GM18867 (cell line): ENCODE results near the gene JARID2.

ENCODE experiments used
- ATAC-seq: cut with Tn5 transposase; IDR thresholded peaks from one replicate; pipeline ENCODE4 v1.9.1; 2021; ENCODE audit warnings: mild to moderate bottlenecking, moderate library complexity; ENCODE audit not compliant: unreplicated experiment

Gene JARID2

DNA sequence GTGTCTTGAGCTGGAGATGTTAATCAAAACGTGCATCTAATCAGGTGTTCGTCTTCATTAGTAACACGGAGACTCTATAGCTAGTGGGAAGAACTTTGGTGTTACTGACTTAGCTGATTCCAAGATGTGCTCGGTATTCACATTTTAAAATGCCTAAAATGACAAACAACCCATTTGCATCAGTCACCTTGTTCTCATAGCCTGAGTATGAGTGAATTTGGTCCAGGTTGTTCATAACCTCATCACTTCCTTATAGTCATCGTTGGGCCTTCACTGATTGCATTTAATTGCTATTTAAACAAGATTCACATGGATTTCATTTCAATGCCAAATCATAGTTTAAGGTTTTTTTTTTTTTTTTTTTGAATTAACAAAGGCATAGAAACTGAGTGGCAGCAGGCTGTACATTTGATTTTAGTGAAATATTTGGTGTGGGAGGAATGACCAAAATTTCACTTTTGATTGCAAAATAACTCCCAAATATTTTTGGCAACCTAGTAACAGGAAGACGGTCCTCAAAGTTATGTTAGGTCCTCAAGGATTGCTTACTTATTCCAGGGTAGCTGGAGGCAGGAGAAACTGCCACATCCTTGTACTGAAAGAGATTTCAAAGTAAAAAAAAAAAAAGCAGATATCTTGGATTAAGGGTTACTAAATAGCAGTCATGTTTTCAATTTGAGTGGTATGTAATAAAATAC, 104.7 kb downstream of the JARID2 start:
- ATAC-seq, result no peak

DNA sequence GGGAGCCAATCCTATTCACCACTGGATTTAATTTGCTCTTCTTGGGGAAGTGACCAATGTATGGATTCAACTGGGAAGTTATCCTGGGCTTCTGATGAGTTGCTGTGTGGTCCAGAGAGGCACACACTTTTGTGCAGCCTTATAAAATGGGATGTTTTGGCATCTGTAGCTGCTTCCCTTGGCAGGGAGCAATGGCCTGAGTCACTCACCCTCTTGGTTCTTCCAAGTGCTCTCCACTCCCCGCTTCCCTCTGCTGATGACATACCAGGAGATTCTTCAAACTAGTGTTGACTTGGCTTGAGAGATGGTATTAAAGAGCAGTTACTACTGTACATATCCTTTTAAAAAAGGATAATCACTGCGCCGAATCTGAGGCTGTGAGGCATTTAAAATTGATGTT, 105.8 kb downstream of the JARID2 start:
- ATAC-seq, result no peak

DNA sequence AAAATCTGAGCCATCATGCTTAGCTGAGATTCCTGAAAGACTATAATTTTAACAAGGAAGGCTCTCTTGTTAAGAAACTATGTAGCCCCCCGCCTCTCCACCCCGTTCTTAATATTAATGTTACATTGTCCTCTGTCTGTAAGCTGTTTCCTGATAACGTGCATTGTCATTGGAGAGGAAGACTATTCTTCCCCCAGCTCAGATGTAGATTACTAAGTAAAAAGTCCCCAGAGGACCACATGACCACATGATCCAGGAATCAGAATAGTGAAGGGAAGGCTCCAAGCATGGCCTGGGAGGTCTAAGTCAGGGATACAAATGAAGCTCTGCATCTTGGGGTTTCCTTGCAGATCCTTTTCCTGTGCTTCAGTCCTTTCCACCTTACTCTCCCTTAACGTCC, 106.4 kb downstream of the JARID2 start:
- ATAC-seq, result no peak

DNA sequence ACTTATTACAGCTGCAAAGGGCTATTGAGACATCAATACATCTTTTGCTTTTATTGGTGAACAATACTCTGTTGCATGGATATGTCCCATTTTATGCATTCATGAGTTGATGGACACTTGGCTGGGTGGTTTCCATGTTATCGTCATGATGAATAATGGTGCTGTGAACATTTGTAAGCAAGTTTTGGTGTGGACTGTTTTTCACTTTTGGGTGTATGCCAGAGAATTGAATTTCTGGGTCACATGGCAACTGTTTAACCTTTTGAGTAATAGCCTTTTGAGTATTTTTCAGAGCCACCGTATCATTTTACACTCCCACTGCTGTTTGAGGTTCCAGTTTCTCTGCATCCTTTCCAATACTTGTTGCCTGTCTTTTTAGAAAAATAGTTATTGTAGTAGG, 107.0 kb downstream of the JARID2 start:
- no peak for ATAC-seq

DNA sequence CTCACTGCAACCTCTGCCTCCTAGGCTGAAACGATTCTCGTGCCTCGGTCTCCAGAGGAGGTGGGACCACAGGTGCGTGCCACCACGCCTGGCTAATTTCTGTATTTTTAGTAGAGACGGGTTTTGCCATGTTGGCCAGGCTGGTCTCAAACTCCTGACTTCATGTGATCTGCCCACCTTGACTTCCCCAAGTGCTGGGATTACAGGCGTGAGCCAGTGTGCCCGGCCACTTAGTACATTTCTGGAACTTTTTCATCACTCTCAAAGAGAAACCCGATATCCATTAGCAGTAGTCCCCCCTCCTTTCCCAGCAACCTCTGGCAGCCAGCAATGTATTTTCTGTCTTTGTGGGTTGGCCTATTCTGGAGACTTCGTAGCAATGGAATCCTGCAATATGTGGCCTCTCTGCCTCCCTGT, 109.8 kb downstream of the JARID2 start:
- ATAC-seq, result no peak

DNA sequence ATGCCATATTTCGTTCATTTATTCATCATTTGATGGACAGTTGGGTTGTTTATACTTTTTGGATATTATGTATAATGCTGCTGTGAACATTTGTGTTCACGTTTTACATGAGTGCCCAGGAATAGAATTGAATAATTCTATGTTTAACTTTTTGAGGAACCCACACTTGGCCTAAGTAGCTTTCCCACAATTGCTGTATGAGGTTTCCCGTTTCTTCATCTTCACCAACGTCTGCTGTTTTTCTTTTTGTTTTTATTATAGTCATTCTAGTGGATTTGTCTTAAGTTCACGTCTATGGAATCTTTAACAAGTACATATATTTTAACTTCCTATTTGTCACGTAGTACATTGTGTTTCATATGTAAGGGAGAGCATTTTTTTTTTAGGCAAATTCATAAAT, 110.3 kb downstream of the JARID2 start:
- no peak for ATAC-seq

DNA sequence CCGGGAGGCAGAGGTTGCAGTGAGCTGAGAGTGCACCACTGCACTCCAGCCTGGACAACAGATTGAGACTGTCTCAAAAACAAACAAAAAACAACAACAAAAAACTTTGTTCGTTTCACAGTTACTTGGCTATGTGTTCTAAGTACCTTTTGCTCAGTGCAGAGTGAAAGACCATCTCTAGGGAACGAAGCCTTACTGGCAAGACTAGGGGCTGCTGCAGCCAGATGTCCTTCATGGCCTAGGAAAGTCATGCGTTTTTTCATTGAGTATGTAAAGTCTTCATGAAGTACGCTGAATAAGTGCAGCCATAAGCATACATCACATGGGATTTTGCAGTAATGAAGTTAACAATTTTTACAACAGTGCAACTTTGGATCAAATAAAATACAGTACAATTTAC, 111.1 kb downstream of the JARID2 start:
- no peak for ATAC-seq

DNA sequence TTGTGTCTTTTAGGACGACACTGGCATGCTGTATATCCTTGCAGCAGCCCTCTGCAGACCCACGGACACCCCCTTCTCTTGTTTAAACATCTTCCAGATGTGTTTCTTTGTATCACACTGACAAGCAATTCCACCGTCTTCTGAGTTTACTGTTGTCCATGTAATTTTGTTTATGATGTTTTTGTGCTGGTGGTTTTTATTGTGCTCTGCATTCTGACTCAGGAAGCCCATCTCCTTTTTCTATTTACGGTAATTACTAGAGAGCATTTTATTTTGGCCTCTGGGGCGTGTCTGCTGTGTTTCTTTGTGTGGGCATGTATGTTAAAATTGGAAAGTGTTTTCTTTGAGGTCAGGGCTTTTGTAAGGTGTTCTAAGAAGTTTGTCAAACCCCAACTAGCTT, 111.9 kb downstream of the JARID2 start:
- no peak for ATAC-seq

DNA sequence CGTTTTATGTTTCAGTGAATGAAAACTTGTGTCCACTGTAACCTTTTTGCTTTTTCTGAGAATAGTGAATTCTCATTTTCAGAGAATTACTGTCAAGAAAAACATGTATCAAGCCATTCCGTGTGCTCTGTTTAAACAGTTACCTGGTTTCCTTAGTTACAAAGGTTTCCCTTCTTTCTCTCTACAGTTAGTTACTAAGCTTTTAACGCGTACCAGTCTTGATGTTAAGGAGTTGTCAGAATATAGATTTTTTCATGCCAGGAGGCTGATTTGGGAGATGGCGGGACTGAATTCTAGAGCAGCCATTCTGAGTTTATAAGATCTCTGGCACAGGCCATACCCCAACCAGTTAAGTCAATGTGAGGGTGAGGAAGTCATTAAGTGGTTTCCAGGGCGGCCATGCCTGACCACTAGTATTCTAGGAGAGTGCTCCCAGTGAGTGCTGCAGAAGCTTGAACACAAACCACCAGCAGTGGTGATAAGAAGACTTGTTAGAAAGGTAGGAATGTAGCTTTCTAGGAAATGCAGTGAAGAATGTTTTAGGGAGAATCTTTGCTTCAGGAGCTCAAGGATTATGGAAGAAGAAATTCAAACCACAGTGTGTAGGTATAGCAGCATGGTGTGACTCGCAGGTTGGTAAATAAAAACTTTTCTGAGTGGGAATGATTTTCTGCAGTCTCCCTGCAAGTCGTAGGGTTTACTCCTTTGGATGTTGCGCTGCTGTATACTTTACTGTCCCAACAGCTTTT, 112.9 kb downstream of the JARID2 start:
- no peak for ATAC-seq

DNA sequence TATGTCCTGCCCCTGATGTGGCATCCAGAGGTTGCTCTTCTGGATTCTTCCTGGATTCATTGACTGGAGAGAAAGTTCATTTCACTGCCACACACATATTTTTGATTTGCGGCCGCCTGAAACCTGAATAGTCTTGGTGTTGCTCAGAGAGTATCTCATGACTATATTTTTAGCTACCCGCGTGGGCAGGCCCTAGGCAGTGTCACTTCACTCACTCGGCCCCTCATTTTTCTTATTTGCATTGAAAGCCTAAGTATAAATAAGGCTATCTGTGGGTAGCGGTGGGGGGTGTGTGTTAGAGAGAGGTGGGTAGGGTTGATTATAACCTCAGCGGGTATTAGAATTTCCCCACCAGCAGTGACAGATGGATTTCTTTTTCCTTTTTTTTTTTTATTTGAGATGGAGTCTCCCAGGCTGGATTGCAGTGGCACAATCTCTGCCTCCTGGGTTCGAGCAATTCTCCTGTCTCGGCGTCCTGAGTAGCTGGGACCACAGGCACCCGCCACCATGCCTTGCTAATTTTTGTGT, 113.5 kb downstream of the JARID2 start:
- ATAC-seq, result peak; percentile 76

DNA sequence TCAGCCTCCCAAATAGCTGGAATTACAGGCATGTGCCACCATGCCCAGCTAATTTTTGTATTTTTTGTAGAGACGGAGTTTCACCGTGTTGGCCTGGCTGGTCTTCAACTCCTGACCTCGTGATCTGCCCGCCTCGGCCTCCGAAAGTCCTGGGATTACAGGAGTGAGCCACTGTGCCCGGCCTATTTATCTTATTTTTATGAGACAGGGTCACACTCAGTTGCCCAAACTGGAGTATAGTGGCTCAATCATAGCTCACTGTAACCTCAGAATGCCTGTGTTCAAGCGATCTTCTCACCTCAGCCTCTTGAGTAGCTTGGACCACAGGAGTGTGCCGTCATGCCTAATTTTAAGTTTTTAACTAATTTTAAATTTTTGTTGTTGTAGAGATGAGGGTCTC, 114.4 kb downstream of the JARID2 start:
- no peak for ATAC-seq

DNA sequence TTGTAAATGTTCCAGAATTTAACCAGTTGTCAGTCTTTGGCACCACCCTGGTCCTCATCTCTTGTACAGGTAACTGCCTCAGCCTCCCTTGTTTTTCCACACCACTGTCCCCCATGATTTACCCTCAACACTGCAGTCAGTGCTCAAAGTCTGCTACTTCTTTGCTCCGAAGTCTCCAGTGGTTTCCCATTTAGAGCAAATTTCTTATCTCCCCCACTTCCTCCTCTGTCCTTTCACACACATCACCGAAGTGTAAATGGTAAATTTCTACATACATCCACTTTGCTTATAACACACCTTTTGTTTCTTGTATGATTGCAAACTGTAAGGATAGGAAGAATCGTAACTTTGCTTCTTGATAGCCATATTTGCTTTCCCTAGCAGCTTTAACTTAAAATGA, 115.3 kb downstream of the JARID2 start:
- ATAC-seq, result no peak

DNA sequence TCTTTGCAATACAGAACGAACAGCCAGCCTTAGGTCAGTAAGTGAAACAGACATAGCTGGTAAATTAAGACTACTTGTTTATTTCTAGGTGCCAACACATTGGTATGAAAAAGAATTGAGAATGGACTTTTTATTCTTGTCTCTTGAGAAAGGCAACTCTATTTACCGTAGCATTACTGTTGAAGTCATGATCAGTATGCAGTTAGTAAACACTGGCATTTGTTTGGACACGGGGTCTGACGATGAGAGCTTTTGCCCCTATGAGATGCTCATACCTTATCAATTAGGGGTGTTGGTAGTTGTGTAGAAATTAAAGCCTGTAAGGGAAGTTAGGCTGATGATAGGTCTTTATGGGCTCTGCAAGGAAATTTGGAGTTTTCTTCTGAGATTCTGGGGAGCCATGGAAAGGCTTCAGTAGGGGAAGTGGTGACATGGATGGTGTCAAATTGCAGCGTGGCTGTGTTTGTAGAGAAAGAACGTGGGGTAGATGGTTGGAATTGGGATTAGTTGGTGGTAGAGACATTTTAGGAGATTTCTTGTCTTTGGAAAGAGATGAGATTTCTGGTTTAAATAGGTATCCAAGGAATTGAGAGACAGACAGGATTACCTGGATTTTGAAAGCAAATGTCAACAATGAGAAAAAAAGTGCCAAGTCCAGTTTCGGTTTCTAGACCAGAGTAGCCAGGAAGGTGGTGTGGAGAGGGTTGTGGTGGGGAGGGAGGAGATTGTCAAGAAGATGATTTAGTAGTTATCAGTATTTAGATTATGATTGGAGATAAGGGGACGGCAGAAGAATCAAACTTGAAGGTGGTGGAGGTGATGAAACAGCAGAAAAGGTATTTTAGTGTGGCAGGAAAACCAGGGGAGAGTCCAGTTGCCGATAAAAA, 116.6 kb downstream of the JARID2 start:
- no peak for ATAC-seq

DNA sequence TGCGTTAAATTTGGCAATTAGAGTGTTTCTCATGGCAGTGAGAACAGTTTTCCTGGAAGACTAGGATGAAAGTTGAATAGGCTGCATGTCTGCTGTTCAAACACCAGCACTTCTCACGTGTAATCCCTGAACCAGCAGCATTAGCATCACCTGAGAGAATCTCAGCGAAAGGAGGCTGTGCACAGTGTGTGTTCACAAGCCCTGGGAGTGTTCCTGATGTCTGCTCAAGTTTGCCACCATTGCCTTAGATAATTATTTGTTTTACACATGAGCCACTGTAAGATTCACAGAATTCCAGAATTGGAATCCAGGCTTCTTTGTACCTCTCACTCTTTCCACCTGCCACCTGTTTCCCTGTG, 117.3 kb downstream of the JARID2 start:
- no peak for ATAC-seq

DNA sequence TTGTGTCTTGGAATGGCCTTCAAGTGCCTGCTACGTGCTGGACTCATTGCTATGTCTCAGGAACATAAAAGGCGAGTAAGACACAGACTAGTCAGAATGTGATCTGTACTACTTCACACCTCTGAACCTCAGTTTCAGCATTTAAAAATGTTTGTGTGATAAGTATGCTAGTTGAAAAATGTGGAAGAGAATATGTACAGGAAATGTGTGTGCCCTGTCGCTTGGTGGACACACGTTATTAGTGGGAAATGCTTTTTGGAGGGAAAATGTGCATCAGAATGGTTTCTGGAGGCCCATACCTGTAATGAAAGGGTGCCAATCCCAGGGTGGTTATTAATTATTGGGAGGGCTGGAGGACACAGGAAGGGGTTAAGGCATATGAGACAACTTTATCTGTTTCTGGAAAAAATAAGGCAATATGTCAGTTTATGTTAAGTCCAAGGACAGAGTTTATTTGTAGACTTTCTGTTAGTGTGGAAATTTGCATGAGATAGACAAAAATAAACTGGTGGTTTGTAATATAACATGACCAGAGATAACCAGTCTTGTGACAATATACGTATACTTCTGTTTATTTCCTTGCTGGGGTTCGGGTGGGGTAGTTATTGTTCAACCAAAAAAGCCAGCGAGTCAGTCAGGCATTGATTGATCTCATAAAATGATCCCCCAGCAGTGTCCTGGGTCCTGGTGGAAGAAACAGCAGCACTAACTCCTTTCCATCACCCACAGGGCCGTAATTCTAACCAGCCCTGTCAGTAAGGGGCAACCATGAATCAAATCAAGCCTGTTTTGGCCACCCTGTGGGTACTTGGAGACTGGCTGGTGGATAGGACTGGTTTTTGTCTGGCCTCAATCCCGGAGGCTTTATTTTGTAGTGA, 117.9 kb downstream of the JARID2 start:
- peak; percentile 46 for ATAC-seq

DNA sequence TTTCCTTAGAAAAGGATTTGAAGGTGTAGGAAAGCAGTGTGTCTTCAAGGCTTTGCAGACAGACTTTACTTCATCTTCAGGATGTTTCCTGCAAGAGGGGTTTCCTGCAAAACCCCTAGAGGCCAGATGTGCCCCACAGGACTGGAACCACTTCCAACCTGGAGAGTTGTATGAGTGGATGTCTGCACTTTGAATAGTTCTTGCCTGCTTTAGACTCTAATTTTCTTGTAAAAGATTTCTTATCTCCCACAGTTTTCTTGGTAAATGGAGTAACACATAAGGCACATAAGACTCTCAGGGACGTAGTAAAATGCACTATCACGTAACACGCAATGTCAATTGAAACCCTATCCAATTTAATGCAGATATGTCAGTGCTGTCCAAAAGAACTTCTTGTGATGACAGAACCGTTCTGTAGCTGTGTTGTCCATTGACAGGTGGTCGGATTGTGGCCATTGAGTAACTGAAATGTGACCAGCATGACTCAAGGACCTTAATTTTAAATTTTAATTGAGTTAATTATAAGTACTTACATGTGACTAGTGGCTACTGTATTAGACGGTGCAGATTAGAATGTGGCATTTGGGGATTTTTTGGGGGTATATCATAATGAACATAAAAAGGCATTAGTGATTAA, 118.7 kb downstream of the JARID2 start:
- ATAC-seq, result no peak

DNA sequence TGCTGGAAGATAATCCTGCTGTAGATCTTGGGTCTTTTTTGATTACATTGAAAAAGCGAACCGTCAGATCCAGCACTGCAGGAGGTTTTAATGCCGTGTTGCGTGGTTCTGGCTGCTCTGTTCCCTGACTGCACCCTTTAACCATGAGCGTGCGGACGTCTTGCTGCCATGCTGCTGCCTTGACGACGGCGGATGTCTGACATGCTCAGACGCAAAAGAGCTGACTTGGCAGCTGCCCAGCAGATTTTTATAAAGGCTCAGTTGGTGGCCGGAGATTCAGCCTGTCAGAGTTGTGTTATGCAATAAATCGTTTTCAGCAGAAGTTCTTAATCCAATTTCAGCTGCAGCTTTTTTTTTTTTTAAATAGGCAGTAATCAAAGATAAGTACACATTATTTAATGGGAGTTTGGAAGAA, 119.4 kb downstream of the JARID2 start:
- ATAC-seq, result no peak

DNA sequence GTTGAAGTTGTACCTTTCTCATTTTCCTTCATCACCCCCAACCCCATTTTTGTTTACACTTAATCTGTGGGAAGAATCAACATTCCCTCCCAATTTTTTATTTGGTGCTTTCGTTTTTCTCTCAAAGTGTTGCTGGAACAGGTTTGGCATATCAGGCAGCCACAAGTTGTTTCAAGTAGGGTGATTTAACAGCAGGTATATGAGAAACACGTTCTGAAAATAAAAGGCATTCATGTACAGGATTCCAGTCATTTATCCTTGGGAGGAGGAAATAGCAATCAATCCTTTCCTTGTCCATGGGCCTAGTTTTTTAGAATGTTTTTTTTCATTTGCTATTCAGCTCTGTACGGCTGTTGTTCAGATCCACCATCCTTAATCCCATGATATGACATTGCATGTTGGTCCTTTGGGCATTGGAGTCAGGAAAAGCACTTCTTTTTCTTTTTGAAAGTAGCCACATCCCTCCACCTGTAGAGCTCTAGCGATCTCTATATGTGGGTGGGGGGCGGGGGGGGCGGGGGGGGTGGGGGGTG, 120.2 kb downstream of the JARID2 start:
- no peak for ATAC-seq

DNA sequence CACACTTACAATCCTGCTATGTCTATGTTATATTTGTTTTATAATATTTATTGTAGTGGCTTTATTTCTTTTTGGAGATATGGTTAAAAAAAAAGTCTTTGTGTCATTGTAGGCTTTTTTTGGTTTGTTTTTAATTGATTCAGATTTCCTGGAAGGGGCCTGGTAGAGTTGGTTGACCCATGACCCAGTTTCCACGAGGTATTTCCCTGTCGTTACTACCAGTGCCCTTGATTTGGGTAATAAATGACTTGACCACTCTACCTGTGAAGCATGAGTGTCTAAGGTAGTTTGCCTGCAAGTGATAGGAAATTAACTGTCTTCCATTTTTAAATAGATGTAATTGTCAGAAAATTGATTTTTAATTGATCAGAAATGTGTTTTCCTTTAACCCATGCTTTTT, 121.0 kb downstream of the JARID2 start:
- no peak for ATAC-seq

DNA sequence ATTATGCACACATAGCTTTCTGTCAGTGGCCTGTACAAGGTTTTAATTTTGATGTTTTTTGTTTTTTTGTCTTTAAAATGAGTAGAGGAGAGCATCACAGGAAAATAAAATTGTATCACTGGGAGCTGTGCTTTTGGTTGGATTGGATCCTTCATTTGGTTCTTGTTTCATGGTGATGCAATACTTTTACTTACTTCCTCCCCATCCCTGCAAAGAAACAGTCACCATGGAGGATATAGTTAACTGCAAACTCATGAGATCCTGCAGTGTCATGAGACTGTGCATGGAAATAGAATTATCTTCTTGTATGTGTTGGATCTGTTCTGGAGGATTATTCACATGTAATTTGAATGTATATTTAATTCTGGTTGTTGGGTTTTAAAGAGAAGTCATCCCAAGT, 122.3 kb downstream of the JARID2 start:
- ATAC-seq, result no peak
